Medulla oblongata (tissue), 1 donor: ENCODE results near the gene DEF6.

Experiments
- DNase-seq: peaks from one replicate; pipeline ENCODE4 v3.0.0-alpha.2; 2015; ENCODE audit errors: extremely low spot score

DEF6 gene, protein sequence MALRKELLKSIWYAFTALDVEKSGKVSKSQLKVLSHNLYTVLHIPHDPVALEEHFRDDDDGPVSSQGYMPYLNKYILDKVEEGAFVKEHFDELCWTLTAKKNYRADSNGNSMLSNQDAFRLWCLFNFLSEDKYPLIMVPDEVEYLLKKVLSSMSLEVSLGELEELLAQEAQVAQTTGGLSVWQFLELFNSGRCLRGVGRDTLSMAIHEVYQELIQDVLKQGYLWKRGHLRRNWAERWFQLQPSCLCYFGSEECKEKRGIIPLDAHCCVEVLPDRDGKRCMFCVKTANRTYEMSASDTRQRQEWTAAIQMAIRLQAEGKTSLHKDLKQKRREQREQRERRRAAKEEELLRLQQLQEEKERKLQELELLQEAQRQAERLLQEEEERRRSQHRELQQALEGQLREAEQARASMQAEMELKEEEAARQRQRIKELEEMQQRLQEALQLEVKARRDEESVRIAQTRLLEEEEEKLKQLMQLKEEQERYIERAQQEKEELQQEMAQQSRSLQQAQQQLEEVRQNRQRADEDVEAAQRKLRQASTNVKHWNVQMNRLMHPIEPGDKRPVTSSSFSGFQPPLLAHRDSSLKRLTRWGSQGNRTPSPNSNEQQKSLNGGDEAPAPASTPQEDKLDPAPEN

GRCh38 chr6:35297601-35298481, at the start of gene DEF6:
Gene DEF6 (plus strand): TSS chr6:35297818. CDS start chr6:35297857, 39 bp downstream.
- DNase-seq, result peak; percentile 74

GRCh38 chr6:35248300-35248699, 49.3 kb upstream of the DEF6 start:
- no peak for DNase-seq

GRCh38 chr6:35248965-35249364, 48.7 kb upstream of the DEF6 start:
- no peak for DNase-seq

DNA sequence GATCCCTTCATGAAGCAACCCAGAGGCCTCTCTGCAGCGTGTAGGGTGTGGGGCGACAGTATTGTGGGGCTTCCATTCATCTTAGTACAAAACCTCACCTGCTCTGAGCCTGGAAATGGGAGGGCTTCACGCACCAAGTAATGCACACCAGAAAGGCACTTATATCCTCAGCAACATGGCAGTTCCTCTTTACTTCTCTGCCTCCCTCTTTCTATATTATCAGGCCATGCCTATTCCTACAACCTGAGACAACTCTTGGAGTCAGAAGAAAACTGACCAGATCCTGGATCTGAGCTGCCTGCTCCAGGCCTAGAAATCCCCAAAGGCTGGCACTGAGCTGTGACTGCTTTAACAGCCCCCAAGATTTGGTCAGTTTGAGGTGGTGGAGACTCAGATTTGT, 45.7 kb upstream of the DEF6 start:
- no peak for DNase-seq

GRCh38 chr6:35253249-35253648, 44.4 kb upstream of the DEF6 start:
- no peak for DNase-seq

- DNase-seq, result no peak
Measured at GRCh38 chr6:35258336-35258735, 39.3 kb upstream of the DEF6 start.

GRCh38 chr6:35258858-35259193, 38.8 kb upstream of the DEF6 start:
- peak; percentile 50 for DNase-seq

GRCh38 chr6:35259194-35259947, 38.2 kb upstream of the DEF6 start, which contains the start of gene ZNF76:
Gene ZNF76 (plus strand): TSS chr6:35259735. CDS start chr6:35281152, 21,417 bp downstream.
- peak; percentile 98 for DNase-seq

DNA sequence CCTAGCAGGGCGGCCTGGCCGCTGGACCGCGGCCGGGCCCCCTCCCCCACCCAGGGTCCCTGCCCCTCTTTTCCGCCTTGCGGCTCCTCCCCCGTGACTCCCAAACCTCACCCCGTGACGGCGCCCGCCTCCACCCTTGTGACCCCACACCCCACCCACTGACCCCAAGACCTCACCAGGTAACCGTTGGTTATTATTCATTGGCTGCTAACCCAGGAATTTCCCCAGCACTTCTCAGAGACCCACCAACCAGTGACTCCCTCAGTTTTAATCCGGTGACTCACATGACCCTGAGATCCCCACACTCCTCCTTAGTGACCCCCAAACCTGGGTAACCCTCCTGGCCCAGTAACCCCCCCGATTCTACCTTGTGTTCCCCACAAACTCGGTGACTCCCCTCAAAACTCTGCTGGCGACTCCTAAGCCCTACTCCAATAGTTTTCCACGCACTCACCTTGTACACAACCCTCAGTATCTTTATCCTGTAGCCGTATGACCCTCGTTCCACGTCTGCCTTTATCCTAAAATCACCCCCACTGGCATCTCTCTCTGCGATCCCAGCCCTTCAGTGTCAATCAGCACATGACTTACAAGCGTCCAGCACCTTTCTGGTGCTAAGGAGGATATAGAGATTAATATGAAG, 37.5 kb upstream of the DEF6 start:
- peak; percentile 55 for DNase-seq

DNA sequence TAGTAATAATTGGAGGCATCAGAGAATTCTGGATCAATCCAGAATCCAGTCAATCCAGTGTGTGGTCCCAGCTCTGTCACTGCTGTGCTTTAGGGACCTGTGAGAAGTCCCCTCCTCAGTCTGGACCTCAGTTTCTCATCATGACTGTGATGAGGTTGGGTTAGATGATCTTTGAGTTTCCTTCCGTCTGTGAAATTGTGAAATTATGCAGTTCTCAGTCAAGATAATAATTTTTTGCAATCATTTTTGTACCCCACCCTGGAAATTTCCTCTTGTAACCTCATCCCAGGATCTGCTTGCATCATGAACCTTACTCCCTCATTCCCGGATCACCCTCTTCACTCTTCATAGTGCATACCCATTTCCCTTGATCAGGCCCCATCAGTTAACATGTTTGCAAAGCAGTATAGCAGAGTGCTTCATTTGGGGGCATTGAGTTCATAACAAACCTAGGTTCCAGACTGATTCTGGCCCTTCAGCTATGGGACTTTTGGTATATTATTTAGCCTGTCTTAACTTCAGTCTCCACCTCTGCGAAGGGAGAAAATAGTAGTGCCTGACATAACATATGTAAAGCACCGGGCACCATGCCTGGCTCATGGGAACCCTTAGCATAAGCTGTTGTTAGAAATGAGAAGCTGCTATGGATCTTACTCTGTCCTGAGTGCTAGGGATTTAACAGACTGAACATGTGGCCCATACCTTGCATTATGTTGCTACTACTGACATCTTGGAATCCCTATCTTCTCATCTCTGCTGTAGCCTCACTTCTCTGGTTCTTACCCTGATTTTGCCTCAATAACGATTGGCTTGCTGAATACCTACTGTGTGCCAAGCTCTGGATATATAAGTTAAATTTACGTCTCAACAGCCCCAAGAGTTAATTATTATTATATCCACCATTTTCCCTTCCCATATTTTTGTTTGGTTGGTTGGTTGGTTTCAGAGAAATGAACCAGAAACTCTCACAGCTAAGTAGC, 36.7 kb upstream of the DEF6 start:
- DNase-seq, result peak; percentile 18

DNA sequence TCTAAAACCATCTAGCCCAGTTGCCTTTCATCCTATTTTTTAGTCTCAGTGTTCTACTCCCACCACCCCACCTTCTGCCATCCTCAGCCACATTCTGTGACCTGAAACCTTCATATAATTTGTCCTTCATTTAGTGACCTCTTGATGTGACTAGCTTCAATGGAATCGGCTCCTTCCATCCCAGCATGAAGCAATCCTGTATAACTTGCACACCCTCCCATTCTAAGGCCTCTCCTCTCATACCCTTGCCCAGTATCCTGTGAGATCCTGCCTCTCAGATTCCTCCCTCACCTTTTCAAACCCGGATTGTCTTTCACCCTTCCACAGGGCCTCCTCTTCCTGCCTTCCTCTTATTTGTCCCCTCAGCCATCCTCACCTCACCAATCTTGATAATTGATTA, 35.0 kb upstream of the DEF6 start:
- DNase-seq, result no peak

DNA sequence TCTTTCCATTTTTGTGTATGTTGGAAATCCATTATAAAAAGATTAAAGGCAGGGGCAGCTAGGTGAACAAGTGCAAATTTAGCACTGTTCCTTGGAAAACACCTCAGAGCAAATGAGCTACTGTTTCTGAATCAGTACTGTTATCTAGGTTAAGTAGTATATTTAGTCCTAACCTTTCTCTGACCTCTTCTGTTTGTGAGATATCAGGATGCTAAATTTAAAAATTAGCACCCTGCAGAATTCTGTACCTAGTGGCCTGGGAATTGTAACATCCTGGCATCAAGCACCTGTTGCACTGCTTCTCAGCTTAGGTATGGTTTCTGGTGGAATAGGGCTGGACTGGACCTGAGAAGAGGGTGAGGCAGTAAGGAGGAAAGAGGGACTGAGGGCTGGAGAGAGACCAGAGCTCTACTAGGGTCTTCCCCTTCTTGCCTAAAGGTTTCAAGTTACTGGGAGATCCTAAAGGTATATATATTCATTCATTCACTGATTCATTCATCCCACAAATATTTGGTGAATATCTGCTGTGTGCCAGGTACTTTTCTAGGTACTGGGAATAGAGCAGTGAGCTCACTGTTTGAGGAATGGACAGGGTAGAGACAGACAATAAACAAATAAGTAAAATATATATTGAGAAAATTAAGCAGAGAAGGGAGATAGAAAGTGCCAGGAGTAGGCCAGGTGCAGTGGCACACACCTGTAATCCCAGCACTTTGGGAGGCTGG, 32.9 kb upstream of the DEF6 start:
- no peak for DNase-seq

DNA sequence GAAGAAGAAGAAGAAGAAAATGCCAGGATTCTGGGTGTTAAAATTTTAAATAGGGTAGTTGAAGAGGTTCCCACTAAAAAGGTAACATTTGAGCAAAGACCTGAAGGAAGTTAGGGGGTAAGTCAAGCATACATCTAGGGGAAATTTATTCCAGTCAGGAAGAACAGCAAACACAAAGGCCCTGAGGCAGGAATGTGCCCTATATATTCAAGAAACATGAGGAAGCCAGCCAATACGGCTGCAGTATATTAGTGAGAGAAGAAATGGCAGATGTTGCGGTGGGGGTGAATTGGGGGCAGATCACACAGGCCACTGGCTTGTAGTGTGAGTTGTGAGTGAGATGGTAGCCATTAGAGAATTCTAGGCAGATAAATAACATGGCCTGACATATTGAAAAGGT, 32.1 kb upstream of the DEF6 start:
- DNase-seq, result no peak

GRCh38 chr6:35267446-35267845, 30.2 kb upstream of the DEF6 start:
- no peak for DNase-seq

GRCh38 chr6:35267897-35268296, 29.7 kb upstream of the DEF6 start:
- DNase-seq, result no peak

GRCh38 chr6:35272005-35272404, 25.6 kb upstream of the DEF6 start:
- no peak for DNase-seq

- no peak for DNase-seq
Measured at GRCh38 chr6:35273822-35274559, 23.6 kb upstream of the DEF6 start.

GRCh38 chr6:35275744-35276260, 21.8 kb upstream of the DEF6 start:
- no peak for DNase-seq
